ENCODE results near the gene HGFAC.

HGFAC gene

GRCh38 chr4:3473996-3474765, 32.4 kb downstream of the HGFAC start:
- DNase-seq (ENCODE audit: low read depth), result no peak

DNA sequence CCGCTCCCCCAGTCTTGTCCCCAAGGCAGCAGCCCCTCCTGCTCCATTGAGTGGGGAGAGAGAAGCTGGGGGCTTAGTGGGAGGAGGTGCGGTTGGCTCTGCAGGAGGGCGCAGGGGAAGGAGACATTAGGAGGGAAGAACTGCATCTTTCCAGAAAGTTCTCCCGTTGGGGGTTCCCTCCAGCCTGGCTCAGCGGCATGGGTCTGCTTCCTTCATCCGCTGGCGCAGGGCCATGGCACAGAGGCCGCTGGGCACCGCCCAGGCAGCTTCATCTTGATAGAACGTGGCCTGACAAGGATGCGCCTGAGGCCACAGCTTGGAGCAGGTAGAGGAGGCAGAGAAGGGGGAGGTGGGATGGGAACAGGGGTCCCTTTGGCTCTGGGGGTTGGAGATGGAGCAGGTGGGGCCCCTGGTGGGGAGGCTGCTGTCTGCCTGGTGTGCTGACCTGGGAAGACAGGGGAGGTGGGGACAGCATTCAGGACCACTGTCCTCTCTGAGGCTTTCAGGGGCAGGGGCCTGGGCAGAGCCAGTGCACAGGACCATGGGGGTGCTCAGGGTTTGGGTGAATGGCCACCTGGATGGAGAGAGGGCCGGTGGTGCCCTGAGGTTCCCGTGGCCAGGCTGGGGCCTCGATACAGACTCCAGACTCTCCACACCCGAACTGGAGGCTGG, 33.4 kb downstream of the HGFAC start:
- no peak for DNase-seq (ENCODE audit: low read depth)

- DNase-seq (ENCODE audit: low read depth), result no peak
Observed at GRCh38 chr4:3475713-3476260, 34.0 kb downstream of the HGFAC start.

DNA sequence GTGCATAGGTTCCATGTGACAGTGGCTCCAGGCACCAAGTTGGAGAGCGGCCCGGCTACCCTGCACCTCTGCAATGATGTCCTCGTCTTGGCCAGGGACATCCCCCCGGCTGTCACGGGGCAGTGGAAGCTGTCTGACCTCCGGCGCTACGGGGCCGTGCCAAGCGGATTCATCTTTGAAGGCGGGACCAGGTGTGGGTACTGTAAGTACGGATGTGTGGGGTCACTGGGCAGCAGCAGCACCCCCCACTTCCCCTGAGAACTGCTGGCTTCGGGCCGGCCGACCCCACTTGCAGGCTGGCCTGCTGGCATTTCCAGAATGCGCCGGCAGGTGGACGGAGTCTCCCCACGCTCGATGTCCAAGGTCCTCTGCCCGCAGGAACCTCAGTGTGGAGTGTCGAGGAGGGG, 34.6 kb downstream of the HGFAC start:
- DNase-seq (ENCODE audit: low read depth), result no peak

DNA sequence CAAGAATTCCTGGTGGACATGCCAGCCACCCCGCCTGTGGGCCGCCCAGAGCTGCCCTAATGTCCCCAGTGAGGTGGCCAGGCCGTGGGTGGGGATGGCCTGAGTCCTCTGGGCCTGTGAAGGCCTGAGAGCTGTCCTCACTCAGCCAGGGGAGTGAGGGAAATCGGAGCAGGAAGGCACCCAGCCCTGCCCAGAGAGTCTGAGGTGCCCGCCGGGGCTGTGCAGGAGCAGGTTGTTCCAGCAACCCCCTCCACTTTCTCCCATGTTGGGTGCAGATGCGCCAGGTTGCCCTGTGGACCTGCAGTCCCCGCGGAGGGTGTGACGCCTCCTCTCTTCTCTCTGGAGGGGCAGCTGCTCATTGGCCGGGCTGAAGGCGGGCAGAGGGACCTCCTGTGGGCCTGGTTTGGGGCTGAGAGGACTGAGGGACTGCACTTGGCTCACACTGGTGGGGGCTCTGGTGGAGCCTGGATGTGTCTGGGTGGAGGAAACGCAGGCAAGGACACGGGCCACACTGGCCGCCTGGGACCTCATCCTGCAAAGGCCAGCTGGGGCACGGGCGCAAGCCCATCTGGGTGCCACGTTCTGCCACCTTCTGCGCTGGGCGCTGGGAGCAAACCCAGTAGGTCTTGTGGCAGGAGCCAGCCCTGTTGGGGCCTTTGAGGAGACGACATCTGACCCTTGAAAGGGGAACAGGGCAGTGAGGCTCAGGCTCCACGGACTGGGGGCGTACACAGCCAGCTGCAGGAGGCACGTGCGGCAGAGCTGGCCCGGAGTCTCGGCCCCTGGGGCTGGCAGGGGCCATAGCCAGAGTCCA, 35.4 kb downstream of the HGFAC start:
- no peak for DNase-seq (ENCODE audit: low read depth)

DNA sequence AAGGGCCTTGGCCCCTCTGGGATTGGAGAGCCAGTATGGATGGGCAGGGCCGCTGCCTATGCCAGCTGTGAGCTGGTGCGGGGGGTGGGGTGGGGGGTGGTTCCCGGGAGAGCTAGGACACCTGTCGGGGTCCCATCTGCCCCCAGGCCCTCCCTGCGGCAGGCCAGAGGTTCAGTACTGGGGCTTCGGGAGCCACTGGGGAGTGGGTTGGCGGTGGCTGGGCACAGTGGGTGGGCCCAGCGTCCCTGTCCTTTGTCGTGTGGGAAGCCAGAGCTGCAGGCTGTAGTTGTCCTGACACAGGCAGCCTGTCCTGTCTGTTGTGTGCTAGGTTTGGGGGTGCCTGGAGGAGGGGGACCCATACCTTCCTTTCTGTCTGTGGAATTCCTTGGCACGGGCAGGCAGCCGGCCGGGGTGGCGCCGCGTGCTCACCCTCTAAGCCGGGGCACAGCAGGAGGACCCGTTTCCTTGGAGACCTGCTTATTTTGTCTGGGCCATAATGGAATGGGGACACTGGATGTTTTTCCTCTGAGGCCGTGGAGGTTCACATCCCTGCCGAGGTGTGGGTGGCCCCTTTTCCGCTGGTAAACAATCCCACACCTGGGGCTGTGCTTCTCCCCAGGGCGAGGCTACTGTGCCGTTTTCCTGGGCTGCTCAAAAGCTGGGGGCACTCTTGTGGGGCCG, 36.1 kb downstream of the HGFAC start:
- no peak for DNase-seq (ENCODE audit: low read depth)

DNA sequence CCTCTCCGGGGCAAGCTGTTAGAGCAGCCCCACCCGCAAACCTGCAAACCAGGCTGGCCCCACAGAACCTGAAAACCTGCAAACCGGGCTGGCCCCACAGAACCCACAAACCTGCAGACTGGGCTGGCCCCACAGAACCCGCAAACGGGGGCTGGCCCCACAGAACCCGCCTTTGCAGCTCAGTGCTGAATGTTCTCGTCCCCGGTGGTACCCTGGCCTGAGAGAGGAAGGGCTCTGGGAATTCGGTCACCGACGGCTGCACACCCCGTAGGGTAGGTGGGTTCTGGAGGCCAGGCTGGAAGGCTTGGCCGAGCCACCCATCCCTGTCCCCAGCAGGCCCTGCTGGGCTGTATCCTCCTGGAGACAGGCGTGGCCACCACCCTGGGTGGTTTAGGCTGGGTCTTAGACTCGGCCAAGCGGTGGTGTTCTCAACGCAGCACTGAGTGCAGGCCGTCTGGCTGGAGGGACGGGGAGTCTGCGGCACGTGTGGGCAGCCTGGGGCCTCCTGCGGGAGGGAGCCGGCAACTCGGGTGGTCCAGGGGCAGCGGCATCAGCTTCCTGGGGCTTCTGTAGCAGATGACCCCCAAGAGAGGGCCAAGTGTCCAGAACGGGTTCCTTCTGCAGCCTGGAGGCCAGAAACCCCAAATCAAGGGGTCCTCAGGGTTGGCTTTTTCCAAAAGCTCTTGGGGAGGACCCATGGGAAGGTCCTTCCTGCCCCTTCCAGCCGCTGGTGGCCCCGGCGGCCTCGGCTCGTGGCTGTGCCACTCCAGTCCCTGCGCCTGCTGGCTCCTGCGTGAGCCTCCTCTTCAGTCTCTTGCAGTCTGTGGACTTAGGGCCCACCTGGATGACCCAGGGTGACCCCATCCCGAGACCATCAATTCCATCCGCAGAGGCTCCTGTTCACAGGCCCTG, 36.9 kb downstream of the HGFAC start:
- no peak for DNase-seq (ENCODE audit: low read depth)

DNA sequence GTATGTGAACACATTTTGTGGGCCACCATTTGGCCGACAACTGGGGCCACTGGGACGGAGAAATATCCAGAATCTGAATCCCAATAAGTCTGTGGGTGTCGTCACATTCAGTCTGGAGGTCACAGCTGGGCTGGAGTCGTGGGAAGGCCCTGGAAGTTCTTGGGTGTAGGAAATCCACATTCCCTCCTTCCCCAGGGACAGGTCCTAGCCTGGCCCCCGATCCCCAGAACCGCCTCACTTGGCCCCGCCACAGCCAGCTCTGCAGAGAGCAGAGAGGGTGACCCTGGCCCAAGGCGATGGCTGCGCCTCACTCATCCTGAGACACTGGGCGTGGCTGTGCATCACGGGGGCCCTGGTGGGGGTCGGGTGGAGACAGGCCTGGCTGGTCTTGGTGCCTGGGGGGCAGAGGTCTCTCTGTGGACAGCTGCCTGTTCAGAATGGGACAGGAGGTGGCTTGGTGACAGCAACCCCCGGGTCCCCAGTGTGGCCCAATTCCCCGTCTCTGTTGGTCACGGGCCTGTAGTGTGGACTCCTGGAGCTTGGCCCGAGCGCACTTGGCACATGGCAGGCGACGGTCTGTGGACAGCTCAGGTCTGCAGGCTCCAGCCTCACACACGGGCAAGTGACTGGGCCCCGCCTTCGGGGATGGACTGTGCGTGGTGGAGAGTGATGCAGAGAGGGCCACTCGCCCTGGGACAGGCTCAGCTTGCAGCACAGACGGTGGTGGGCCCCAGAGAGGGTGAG, 37.8 kb downstream of the HGFAC start:
- DNase-seq (ENCODE audit: low read depth), result no peak

DNA sequence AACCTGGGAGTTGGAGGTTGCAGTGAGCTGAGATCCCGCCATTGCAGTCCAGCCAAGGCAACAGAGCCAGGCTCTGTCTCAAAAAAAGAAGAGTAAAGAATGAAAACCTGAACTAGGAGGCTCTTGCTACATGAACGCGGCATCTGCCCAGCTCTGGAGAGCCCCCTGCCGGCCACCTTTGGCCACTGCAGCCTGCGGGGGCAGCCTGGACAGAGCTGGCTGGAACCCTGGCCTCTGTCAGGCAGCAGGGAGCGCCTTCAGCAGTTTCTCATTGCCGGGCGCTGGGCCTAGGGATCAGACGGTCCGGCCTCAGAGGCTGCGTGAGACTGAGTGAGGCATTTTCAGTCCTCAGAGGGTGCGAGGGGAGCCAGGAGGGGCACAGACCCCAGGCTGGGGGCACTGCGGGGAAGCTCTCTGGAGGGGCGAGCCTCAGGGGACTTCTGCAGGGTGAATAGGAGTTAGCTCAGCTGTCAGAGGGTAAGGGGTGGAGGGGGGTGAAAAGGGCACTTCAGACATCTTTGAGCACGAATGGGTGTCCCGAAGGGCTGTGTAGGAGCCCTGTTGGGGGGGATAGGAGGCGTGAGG, 38.9 kb downstream of the HGFAC start:
- DNase-seq (ENCODE audit: low read depth), result peak; percentile 35

- DNase-seq (ENCODE audit: low read depth), result no peak
Observed at GRCh38 chr4:3481113-3481531, 39.4 kb downstream of the HGFAC start.

GRCh38 chr4:3481783-3482393, 40.1 kb downstream of the HGFAC start:
- no peak for DNase-seq (ENCODE audit: low read depth)

- no peak for DNase-seq (ENCODE audit: low read depth)
Observed at GRCh38 chr4:3482707-3483106, 40.9 kb downstream of the HGFAC start.

- DNase-seq (ENCODE audit: low read depth), result peak; percentile 31
Observed at GRCh38 chr4:3483471-3483921, 41.7 kb downstream of the HGFAC start.

- peak; percentile 4 for DNase-seq (ENCODE audit: low read depth)
Observed at GRCh38 chr4:3484057-3484973, 42.5 kb downstream of the HGFAC start.

GRCh38 chr4:3485011-3485791, 43.4 kb downstream of the HGFAC start:
- no peak for DNase-seq (ENCODE audit: low read depth)

- DNase-seq (ENCODE audit: low read depth), result no peak
Observed at GRCh38 chr4:3485886-3486540, 44.2 kb downstream of the HGFAC start.
